Prostate gland (tissue), 2 donors: Measurements from ENCODE around the gene SLIT3.

Experiments used
- CTCF ChIP-seq, 4 experiments: fragments of 200-600 bp in 2 of 4; fragments of 450-650 bp in 2 of 4; sonication (generic) in 2 of 4; IDR thresholded peaks; 1 replicate in 3 of 4; 2 replicates in 1 of 4; pipeline ENCODE4 v1.5.1; 2016 to 2019; ENCODE audit warnings: antibody characterized with exemption in 4 of 4, mild to moderate bottlenecking in 2 of 4, moderate library complexity in 2 of 4
- POLR2A ChIP-seq: fragments of 450-650 bp; IDR thresholded peaks from one replicate; pipeline ENCODE4 v1.6.1; 2016; ENCODE audit warnings: antibody characterized with exemption, mild to moderate bottlenecking
- POLR2AphosphoS5 ChIP-seq: sonication (generic); formaldehyde crosslinking; IDR thresholded peaks from one replicate; pipeline ENCODE4 v1.6.1; 2017; ENCODE audit warnings: antibody characterized with exemption

DNA sequence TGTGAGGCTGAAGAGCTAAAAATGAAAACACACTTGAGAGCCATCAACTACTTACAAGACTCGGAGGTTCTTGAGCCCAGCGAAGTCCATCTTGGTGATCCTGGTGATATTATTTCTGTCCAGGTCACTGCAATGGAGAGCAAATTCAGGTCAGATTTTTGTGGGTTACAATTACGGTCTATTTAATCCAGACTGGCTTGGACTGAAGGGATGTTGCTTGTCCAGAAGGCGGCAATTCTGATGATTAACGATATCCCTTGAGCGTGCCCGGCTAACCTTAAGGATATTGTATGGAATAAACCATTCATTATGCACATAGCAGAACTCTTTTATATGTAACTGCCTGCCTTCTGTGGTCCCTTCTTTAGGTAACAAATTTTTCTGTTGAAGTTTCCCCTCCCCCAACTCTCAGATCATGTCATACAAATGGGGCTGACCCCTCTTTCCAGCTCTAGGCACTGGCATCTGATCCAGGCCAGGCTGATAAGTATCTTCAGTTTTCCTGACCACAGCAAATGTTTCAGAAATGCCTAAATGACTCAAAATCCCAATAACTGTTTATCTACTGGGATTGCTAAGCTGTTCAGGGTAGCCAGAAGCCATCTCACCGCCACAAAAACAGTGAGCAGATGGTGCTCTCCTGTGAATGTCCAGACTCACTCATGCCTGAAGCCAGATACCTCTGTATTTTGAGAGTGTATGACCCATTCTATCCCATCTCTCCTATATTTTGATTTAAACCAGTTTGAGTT is 49.4 kb downstream of the SLIT3 start:
- TF ChIP-seq POLR2A = no peak
- no peak for TF ChIP-seq CTCF (IDR thresholded peaks at IDR 0.05)
- TF ChIP-seq POLR2AphosphoS5 = no peak
